Amniotic stem cell (primary cell): ENCODE results near the gene RNF141.

Experiments used
- DNase-seq: peaks from one replicate; lab custom pipeline; 2025; lab: John Stamatoyannopoulos, UW

RNF141 gene

GRCh38 chr11:10480760-10481159 is 60.2 kb downstream of the RNF141 start:
- DNase-seq, result no peak

- no peak for DNase-seq
These were observed 61.0 kb downstream of the RNF141 start for GRCh38 chr11:10480026-10480425.

- no peak for DNase-seq
These were observed 62.1 kb downstream of the RNF141 start for GRCh38 chr11:10478574-10479550.

GRCh38 chr11:10478066-10478465 is 62.9 kb downstream of the RNF141 start:
- no peak for DNase-seq

GRCh38 chr11:10477690-10478046 is 63.3 kb downstream of the RNF141 start:
- DNase-seq, result no peak

GRCh38 chr11:10476927-10477689 is 63.9 kb downstream of the RNF141 start:
- no peak for DNase-seq

- DNase-seq, result no peak
These were observed 64.6 kb downstream of the RNF141 start for GRCh38 chr11:10476342-10476741.

GRCh38 chr11:10474551-10474950 is 66.4 kb downstream of the RNF141 start:
- no peak for DNase-seq

GRCh38 chr11:10473371-10473770 is 67.6 kb downstream of the RNF141 start:
- DNase-seq, result no peak

- no peak for DNase-seq
These were observed 78.2 kb downstream of the RNF141 start for GRCh38 chr11:10462746-10463300.
